Activated CD8-positive, alpha-beta memory T cell treated with anti-CD3 and anti-CD28 coated beads for 1 hour (primary cell): ENCODE results near the gene ZNF263.
A peak's percentile ranks its signal among the peaks of the same experiment; 100 is the strongest.
"Not testable (repeated sequence)": the region's sequence is repeated elsewhere in the genome, so short reads cannot be mapped to it uniquely, and the experiment has no call there.

ENCODE experiments used
- DNase-seq, 2 donors: peaks; one replicate each; pipeline ENCODE4 v3.0.0-alpha.2; 2020; ENCODE audit warnings: low read depth in 1 of 2; ENCODE audit errors: extremely low read depth in 1 of 2

The ZNF263 gene

DNA sequence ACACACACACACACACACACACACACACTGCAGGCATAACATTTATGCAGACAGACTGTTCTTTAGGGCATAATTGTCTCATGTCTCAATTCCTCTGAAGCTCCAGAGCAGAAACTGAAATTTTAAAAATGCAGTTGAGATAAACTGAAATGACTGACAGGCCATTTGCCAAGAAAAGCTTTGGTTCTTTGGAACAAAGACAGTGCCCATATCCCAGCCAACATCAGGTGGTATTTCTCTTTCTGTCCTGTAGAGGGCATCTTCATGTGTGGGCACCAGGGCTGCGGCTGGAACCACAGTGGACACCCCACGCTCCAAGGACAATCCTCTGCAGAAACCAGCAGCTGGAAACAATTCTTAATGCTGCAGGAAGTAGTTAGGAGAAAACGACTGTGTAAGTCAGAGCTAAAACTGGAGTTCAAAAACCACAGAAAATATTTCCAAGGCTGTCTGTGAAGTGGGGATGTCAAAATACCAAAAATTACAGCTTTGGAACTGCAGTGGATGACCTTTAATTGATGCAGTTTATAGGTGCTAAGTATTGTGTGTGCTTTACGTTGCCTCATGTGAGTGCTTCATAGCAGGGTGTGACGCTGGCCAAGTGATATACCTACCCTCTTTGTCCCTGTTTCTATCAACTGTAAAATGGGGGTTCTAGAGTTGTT, 16.3 kb upstream of the ZNF263 start:
- DNase-seq, result no peak

DNA sequence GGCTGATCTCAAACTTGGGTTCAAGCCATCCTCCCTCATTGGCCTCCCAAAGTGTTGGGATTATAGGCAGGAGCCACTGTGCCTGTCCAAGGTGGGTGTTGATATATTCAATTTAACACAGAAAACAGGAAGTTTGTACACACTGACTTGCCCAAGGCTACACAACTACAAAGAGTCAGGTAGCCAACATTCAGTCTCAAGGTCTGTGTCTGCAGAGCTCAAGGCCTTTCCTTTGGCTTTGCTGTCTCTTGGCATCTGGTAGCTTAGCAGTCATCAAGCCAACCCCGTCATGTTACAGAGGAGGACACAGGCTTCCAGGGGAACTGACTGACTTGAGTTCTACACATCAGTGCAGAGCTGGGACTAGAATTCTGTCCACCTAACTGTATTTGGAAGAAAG, 15.0 kb upstream of the ZNF263 start:
- DNase-seq, result no peak

DNA sequence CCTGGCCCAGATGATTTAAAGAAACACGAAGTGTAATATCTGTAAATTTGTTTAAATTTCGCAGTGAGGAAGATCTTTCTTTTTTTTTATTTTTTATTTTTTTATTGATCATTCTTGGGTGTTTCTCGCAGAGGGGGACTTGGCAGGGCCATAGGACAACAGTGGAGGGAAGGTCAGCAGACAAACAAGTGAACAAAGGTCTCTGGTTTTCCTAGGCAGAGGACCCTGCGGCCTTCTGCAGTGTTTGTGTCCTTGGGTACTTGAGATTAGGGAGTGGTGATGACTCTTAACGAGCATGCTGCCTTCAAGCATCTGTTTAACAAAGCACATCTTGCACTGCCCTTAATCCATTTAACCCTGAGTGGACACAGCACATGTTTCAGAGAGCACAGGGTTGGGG, 12.6 kb upstream of the ZNF263 start:
- DNase-seq, result not testable (repeated sequence)

DNA sequence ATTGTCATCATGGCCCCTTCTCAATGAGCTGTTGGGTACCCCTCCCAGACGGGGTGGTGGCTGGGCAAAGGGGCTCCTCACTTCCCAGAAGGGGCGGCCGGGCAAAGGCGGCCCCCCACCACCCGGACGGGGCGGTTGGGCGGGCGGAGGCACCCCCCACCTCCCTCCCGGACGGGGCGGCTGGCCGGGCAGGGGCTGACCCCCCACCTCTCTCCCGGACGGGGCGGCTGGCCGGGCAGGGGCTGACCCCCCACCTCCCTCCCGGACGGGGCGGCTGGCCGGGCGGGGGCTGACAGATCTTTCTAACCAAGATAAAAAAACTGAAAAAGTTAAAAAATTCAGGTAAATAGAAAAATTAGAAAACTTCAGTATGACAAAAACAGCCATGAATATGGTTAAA, 12.0 kb upstream of the ZNF263 start:
- not testable (repeated sequence) for DNase-seq

GRCh38 chr16:3274490-3274889, 8.8 kb upstream of the ZNF263 start:
- no peak for DNase-seq

DNA sequence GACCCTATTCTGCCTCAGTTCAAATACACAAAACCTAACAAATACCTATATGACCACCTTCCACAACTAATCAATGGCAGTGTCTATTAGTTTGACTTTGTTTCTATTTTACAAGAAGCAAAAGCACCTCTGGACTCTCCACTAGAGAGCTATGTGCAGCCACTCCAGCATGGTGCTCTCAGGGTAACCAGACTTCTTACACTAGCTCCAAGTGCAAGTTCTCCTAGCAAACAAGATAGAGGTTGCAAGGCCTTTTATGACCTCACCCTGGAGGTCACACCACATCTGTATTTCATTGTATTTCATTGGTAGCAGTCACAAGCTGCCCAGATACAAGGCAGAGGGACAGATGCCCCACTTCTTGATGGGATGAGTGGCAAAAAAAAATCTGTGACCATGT, 8.3 kb upstream of the ZNF263 start:
- DNase-seq, result no peak

DNA sequence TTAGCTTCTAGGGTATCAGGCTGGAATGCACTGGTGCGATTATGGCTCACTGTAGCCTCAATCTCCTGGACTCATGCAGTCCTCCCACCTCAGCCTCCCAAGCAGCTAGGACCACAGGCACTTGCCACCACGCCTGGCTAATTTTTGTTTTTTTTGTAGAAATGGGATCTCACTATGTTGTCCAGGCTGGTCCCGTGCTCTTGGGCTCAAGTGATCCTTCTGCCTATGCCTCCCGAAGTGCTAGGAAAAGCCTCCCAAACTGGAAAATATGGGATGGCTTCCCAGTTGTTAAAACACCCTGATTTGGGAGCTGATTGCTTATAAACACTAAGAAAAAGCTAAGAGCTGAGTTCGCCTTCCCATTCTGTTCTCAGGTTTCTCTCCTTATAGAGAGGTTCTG, 6.6 kb upstream of the ZNF263 start:
- no peak for DNase-seq

- DNase-seq, result no peak
These were observed 2.0 kb upstream of the ZNF263 start for GRCh38 chr16:3281222-3281820.

GRCh38 chr16:3282103-3282729, 1.1 kb upstream of the ZNF263 start:
- DNase-seq, result no peak

DNA sequence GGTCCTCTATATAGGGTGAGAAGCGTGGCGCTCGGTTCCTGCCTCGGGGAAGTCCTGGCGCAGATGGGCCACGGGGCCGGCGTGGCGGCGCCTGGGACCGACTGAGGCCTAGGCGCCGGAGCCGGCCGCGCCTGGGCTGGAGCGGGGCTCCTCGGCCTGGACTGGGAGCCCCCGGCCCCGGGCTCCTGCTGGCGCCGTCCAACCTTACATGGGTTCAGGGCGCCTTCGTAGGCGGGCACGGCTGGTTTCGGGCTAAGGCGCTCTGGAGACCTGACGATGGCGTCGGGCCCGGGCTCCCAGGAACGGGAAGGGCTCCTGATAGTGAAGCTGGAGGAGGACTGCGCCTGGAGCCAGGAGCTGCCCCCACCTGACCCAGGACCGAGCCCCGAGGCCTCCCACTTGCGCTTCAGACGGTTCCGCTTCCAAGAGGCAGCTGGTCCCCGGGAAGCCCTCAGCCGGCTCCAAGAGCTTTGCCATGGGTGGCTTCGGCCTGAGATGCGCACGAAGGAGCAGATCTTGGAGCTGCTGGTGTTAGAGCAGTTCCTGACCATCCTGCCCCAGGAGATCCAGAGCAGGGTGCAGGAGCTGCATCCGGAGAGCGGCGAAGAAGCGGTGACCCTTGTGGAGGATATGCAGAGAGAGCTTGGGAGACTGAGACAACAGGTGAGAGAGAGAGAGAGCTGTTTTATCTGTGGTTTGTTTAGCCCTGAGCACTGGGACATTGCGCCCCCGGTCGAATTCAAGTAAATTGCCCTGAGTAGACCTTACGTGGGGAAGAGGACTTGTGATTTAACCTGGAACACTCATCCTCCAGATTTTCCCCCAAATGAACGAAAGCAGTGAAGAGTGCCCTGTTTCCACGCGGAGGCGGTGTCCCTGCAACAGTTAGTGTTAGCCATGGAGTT, 504 bp downstream of the ZNF263 start:
- DNase-seq, result no peak

DNA sequence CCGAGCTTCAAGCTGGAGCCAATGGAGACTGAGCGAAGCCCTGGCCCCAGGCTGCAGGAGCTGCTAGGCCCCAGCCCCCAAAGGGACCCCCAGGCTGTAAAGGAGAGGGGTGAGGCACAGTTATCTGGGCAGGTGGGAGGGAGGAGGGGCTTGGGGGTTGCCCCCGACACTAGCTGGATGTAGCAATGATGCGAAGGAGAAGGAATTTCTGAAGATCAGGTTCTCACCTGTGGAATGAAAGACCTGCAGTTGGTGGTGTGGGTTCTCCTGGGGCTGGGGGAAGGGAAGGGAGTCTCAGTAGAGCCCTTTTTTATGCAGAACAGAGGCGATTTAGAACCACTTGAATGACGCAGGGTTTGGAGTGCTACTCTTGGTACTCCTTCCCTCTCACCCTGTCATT, 1.8 kb downstream of the ZNF263 start:
- DNase-seq, result no peak

GRCh38 chr16:3289998-3290673, 6.8 kb downstream of the ZNF263 start:
- no peak for DNase-seq

- no peak for DNase-seq
These were observed 9.3 kb downstream of the ZNF263 start for GRCh38 chr16:3292604-3293003.

DNA sequence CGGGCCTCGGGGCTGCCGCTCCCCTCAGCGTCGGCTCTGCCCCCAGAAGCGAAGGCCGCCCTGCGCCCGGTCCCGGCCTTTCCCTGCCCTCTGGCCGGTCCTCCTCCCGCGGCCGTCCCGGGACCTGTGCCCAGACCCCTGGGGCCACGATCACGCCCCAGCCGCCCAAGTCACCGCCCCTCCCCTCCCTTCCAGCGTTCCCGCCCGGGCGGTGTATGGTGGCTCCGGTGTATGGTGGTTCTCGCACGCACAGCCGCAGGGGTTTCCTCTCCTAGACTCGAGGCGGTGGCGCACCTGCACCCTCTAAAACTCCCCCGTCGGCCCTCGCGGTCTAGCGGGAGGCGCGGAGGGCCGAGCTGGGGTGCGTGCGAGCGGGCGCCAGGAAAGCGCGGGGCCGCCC, 11.9 kb downstream of the ZNF263 start:
- no peak for DNase-seq

- DNase-seq, result no peak
These were observed 12.5 kb downstream of the ZNF263 start for GRCh38 chr16:3295783-3296182.

DNA sequence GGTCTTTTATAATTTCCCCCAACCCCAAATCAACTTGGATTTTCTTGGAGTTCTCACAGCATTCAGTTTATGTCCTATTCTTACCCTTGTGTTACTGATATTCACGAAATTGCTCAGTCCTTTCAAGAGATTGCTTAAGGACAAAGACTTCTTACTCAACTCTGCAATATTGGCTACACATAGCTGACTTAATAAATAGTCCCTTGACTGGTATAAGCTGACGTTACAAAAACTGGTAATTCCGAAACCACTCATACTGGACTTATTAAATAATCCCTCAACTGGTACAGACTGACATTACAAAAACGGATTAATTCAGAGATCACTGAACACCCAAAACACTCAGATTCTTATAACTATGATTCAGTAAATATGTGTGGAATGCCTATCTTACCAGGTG, 21.1 kb downstream of the ZNF263 start:
- no peak for DNase-seq

DNA sequence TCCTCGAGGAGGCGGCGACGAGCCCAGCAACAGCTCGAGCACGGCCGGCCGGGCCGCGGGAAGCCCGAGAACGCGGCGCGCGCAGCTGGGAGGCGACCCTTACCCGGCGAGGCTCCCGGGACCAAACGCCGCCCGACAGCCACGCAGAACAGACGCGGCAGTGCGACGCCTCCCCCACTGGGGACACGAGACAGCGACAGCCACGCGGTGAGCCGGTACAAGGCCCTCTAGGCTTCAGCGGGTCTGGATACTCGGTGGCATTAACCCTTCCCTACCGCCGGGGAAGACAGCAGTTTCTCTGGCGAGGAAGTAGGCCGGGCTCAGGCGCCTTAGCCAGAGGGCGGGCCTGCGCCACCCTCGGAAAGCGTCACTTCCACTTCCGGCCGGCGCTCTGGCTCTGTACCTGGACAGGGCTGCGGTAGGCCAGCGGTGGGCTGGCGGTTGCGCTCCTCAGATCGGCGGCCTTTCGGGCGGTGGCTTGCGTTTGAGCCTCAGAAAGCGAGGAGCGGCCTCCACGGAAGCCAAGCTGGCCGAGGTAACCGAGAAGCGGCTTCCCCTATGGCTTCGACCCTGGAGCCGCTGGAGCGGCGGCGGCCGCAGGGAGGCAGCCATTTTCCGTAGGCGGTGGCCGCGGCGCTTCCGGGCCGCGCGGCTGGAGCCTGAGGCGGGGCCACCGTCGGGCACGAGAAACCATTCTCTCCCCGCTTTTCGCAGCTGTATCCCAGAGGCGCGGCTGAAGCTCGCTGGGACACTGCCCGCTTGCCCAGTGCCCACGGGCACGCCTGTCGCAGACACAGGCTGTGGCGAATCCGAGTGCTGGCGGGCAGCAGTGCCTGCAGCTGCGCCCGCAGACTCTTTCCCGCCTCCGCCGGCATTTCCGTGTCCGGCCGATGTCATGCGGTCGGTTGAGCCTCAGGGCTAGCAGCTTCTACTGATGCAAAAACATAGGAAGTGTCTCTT, 22.1 kb downstream of the ZNF263 start, which contains the start of the genes TIGD7 and ZNF75A:
Gene TIGD7, minus strand, starts transcription at position 322 of the 960 bp plus-strand sequence. CDS start 4,816 bp downstream, outside the sequence.
Gene ZNF75A, plus strand, starts transcription at position 389 of the 960 bp plus-strand sequence. CDS start 2,932 bp downstream, outside the sequence.
- DNase-seq, result peak; percentile 62 to 65

GRCh38 chr16:3306078-3306477, 22.8 kb downstream of the ZNF263 start:
- no peak for DNase-seq

- DNase-seq, result no peak
These were observed 28.2 kb downstream of the ZNF263 start for GRCh38 chr16:3311496-3311895.
